COLO668 (cell line): ENCODE results near the gene GSC.
A peak's percentile ranks its signal among the peaks of the same experiment; 100 is the strongest.

Experiments used
- DNase-seq: peaks from one replicate; lab custom pipeline; 2025; ENCODE audit not compliant: unreplicated experiment; lab: John Stamatoyannopoulos, UW

GSC gene

DNA sequence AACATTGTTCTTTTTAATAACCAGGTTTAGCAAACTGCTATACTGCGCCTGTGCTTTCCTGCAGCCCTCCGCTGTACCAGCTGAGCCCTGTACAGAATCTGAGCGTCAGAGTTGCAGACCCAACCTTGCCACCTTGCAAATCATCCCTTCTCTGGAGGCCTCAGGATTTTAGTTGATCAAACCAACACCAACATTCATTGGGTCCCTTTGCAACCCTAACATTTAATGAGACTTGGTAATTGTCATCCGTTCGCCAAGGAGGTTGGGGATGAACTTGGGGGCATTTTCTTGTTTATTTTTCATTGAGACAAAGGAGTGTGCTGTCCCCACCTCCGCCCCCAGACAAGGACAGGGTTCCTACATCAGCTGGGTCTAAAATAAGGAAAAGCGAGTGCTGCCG, 2.6 kb upstream of the GSC start:
- DNase-seq = no peak

DNA sequence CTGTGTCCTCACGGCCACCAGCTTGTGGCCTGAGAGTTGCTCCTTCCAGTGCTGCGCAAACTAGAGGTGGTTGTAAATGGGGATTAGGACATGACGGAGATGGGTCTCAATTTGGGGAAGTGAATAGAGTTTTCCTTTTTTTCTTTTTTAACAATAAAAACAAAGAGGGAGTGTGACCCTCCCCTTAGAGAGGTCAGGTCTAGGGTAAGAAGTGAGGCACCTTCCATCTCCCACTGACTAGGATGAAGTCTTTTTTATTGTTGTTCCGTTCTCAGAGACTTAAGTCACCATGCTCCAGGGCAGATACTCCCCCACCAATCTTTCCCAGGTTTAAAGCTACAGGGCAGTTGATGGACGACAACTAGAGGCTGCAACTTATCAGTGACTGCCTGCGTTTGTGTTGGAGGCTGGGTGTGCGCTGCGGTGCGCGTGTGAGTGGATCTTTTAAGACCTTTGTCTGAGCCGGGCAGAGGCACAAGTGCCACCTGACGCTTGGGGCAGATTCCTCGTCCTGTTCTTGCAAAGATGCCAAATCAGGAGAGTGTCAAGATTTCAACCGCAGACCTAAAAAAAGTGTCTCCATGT, 2.1 kb upstream of the GSC start:
- DNase-seq = no peak

DNA sequence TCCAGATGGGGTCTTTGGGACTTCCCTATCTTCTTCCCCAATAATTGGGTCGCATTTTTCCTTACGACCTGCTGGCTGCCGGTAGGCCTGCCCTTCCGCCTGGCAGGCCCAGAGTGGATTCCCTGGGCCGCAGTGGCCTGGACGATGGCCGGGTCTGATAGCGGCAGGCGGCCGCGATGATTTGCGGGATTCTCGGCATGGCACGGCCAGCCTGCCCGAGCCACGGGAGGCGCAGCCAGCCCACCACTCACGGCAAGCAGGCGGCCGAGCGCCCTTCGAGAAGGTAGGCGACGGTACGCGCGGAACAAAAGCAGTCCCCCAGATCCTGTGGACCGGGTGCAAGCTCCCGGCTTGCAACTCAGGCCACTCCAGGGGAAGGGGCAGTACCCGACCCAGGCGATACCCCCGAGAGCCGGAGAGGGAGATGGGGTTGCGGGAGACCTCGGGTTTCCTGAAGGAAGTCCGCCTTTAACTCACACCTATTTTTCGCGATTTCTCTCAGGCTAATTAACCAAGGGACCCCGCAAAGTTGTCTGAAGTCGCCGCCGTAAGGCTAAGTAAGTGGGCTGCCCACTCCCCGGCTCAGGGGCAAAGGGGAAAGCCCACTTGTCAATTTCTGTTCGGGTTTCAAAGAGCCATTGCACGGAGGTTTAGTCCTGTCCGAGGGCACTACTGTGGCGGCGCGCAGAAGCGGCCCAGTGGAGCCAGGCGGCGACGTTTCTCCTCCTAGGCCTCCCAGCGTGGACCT, 1.4 kb upstream of the GSC start:
- DNase-seq = no peak

DNA sequence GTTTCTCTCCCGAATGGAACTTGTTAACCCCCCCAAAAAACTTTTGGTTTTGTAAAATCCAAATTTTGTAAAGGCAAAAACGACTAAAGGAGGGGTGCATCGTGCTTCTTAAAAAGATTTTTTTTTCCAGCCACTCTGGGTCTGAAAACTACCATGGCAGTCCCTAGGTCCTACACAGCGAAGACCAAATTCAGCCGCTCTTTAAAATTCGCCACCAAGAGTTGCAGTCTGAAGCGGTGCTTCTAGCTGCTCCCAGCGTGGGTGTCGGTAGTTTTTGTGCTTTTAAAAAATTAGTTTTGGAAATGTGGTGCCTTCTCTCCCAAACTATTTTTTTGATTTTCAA, 873 bp upstream of the GSC start:
- no peak for DNase-seq

DNA sequence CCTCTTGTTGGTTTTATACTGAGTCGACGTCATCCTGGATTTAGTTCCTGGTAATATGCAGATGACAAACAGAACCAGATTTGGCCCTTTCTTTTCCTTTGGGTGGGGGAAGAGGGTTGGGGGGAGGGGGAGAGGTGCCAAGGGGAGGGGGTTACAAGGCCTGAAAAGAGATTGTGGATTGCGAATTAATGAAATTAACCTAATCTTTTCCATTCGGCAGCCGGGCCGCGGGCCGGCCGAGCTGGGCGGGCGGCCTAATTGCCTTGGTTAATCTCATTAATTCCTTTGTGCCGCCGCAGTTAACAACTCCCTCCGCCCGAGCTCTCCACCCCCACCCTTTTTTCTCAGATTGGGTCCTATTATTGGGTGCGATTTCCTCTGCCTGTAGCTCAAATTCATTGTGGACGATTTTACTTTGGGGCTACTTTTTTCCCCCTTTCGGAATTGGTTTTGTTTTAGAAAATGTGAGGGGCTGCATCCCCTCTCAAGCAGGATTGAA, 387 bp upstream of the GSC start:
- DNase-seq = no peak

DNA sequence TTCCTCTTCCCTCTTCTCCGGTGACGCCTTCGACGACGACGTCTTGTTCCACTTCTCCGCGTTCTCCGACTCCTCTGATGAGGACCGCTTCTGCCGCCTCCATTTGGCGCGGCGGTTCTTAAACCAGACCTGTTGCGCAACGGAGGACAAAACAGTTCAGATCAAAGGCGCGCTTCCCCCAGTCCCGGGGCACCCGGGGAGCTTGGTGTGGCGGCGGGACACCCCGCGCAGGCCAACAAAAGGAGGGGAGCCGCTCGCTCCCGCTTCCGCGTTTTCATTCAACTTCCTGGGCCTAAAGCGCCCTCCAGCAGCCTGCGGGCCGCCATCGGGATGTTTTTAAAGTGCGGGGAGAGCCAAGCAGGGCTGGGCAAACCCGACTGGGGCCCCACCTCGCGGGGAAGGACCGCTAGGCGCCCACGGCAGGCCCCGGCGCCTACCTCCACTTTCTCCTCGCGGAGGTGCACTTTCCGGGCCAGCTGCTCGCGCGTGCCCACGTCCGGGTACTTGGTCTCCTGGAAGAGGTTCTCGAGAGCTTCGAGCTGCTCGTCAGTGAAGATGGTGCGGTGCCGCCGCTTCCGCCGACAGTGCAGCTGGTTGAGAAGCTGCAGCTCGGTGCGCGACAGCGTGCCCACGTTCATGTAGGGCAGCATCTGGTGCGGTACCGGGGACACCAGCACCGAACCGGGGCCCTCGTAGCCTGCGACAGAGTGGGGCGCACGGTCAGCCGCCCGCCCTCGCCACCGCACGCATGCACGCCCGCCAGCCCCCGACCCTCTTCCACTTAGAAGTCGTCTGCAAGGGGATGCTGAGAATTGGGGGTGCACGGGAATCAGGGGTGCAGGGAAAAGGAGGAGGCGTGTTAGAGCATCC, 1.2 kb downstream of the GSC start:
- DNase-seq = no peak

DNA sequence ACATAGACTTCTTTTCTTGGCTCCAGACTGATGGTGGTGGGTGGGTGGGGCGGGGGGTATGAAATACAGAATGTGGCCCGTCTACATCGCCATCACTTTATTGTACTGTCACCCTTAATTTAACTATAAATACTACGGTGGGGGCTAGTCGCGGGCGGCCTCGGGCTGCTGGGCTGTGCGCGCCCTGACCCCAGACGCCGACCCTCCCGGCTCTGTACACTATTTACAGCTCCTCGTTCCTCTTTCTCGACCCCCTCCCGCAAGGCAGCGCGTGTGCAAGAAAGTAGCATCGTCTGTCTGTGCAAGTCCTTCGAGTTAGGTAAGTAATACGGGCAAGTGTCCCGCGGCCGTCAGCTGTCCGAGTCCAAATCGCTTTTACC, 1.8 kb downstream of the GSC start:
- DNase-seq = no peak

DNA sequence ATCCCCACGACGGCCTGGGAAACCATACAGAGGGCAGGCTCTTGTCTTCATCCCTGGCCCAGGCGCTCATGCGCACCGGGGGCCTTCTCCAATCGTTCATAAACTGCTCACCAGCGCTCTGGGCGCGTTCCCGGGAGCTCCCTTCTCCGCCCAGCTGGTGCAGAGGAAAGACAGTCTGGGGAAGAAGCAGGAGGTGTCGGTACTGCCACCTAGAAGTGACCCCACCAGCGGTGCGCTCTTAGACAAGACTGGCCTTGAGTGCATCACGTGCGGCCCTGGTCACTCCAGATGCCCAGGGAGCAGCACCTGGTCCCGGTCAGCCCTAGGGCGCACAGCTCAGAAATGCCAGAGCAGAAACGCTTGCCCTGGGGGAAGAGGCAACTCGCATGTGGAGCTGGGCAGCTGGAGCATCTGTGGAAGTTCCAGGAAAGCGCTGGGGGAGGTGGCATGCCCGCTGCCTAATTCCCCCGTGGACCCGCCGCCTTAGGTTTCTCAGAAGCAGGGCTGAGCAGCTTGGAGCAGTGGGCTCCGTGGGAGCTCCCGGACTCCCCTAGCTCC, 2.5 kb downstream of the GSC start:
- no peak for DNase-seq

DNA sequence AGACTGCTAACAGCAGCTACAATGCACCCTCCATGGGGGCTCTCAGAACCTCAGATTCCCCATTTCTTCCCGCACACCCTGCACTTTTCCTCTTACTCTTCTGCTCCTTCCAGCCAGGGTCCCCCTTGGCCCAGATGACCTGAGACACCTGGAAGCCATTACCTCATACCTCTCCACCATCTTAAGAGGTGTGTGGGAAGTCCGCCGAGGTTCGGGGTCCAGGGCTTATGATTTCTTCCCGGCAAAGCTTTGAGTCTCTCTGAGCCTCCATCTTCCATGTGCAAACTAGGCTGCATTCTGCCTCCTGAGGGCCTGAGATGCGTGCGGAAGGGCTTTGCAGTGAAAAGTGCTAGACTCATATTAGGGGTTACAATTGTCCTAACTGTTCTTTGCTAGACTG, 5.3 kb downstream of the GSC start:
- no peak for DNase-seq

DNA sequence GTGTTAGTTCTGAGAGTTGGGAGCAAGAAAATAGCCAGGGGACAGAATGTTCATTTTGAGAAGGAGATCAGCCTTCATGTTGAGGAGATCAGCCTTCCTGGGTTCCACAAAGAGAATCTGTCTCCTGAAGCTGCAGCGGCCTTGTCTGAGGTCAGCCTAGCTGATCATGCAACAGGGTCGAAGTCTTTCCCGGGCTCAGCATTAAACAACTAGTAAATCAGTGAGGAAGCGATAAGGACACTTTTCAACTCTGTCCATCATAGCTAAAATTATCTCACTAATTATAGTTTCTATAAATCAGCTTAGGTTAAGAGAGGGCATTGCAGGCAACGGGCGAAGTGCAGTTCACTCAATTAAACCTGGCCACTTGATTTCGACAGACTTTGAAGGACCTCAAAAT, 7.5 kb downstream of the GSC start:
- DNase-seq = no peak

DNA sequence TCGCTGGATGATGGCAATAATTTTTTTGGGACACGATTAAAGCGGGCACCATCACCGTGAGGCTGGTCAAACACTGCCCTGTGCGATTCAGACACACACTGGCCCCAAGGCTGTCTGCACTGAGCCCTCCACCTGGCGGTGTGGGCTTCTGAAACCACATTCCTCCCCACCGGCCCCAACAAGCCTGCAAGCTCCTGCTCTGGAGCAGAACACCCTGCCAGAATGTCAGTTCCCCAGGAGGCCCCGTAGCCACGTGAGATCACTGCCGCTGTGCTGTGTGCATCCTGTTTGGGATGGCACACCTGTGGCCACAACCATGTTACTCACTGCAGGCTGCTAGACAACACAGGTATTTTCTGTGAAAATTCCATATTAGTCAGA, 7.9 kb downstream of the GSC start:
- DNase-seq = no peak

DNA sequence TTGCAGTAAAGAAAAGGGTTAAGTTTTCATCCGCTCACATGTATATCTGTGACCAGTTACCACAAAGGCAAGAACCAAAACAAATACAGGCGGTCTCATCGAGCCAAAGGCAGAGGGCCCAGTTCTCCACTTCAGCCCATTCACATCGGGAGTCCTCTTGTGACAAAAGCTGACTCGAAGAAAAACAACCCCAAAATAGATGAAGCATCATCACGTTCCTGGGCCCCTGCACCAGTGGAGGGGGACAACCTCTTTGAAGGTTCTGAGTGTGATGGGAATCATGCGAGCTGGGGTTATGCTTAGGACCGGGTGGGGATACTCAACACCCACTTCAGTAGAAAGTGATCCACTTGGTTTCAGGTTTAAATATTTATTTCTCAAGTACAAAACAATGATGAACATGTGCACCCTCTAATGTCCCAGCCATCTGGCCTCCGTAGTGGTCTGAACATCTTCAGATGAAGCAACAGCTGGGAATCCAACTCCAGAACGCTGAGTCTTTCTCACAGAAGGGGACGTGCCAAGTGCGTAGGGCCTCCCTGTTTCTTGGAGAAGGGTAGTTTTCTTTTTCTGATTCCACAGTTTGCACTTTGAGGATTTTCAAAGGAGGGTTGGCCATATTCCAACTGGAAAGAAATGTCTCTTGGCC, 8.4 kb downstream of the GSC start:
- no peak for DNase-seq

DNA sequence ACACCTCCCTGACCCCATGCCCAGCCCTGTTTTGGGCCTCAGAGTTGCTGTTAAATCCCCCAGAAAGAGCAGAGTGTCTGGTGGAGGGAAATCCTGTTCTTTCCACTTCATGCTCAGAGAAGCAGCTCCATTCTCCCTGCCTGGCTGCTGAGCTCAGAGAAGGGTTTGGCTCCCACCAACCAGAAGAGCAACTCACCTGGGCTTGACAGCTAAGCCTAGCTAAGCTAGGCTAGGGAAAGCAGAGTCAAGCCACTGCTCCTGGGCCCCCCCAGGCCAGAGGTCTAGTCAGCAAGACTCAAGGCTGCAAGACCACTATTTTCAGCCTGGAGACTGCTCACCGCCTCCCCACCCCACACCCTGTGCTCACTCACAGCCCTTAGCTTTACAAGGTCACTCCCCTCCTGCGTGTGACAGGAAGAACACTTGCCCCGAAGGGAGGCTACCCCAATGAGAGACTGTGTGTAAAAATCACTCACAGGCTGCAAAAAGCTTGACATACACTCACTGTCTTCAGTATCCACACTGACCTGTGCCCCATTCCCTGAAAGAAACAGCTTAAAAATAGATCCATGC, 13.5 kb downstream of the GSC start:
- DNase-seq = no peak

DNA sequence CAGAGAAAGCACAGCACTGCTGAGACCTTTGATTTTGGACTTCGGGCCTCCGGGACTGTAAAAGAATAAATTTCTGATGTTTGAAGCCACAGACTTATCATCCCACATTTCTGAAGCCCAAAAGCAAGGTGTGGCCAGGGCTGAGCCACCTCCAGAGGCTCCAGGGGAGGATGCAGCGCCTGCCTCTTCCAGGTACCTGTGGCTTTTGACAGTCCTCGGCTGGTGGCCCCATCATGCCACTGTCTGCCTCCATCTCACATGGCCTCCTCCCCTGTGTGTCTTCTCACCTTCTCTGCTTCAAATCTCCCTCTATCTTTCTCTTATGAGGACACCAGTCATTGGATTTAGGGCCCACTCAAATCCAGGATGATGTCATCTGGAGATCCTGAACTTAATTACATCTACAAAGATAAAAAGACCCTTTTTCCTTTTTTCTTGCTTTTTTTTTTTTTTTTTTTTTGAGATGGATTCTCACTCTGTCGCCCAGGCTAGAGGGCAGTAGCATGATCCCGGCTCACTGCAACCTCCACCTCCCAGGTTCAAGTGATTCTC, 15.4 kb downstream of the GSC start:
- no peak for DNase-seq

DNA sequence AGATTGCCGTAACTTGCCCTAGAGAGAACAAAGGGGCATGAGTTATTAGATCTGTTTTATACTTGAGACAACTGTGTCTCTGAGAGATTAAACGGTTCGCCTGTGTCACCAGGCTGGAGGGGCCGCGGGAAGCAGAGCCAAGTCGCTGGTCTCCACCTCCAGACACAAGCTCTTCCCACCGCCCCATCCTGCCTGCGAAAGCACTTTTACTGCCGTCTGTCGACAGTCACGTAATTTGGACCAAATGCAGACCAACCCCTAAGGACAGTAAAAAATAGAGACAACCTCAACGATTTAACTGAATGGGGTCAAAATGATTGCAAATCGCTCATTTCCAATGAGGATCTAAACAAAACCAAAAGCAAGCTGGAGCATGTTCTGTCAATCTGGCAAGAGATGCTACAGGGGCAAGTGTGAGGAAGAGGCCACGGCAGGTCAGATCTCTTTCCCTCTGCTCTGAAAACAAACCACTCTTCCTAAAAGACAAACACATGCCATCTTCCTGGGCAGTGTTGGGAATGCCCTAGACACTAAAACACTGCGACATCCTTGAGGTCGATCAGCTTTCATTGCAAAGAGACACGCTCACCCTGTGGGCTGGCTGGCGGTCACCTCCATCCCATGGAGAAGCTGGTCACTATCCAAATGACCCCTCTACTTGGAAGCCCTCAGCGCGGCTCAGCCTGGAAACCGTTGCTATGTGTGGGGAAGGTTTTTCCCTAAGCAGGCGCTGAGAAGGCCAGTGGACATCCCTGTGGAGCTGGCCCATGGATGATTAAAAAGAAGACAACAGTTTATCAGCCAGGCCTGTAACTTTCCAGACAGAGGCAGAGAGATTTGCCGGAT, 17.1 kb downstream of the GSC start:
- no peak for DNase-seq

DNA sequence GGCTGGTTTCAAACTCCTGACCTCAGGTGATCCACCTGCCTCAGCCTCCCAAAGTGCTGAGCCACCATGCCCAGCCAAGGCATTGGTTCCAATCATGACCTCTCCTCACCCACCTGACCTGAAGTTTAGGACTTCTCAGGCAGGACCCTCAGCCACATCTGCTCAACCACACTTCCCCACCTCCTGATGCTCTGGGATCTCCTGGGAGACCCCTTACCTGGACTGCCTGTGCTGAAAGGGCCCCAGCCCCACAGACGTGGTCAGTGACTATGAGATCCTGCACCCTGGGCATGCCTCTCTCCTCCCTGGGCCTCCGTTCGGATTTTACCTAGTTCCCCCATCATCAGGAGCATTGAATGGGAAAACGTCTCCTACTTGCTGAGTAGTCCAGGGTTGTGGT, 18.0 kb downstream of the GSC start:
- DNase-seq = no peak

DNA sequence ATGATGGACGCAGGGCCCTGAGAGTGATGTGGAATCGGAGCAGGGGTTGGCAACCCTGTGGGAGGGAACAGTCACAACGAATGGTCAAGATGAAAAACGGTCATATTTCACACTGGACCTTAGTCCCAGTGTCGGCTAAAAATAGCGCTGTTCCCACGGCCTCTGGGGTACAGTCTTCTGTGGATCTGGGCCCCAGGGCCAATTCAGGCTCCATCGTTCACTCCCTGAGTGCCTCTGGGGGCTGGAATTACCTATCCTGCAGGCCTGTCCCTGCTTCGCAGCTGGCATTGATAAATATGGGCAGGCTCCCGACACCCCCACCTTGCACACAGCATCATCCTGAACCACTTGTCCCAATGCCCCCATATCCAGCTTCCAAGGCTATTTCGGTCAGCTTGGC, 18.6 kb downstream of the GSC start:
- DNase-seq = no peak

DNA sequence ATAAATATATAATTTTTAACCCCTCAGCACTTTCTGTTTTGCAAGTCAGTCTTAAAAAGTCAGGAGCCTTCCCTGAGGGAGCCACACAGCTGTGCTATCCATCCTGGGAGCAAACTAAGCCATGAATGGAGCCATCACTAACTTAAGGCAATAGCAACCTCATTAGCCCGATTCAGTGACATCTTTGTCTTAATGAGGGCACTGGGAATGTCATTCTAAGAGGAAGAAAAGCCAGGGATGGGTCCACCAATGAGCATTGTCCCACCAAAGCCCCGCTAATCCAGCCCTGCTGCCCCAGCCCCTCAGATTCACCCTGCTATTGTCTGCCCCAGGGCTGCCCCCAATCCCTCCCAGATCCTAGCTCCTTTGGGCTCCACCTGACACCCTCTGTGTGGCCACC, 19.5 kb downstream of the GSC start:
- DNase-seq = no peak

DNA sequence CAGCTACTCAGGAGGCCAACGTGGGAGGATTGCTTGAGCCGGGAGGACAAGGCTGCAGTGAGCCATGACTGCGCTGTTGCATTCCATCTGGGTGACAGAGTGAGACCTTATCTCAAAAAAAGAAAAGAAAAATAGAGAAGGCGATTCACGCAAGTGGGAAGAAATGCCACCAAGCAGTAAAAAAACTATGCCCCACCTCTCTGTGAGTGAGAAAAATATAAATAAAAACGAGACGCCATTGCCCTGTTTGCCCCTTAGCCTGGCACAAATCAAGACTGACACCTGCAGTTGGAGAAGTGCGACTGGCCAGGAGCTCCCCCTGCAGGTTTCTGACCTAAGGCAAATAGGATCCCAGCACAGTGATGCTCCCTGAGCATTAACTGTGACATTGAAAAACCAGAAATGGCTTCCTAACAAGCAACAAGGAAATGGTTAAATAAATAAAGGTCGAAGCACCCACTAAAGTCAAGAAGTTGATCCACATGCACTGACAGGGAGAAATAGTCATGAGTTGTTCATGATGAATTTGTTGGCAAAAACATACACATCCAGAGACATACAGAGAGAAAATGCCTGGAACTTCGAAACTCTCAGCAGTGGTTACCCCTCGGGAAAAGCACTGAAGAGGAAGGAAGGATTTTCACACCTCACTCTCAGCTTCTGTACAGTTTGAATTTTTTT, 21.1 kb downstream of the GSC start:
- peak; percentile 44 for DNase-seq
